Activated CD4-positive, alpha-beta T cell treated with anti-CD3 and anti-CD28 coated beads, Interleukin-2, amount 10 ng/mL, durations not matched to agents 24 days and 14 days (primary cell): ENCODE measurements around the gene CTSK. TPM values are rescaled to one million over a fixed set of nuclear protein-coding genes. Genes with fewer than 3 reads are reported as not detected.
"Not testable (repeated sequence)": the region's sequence is repeated elsewhere in the genome, so short reads cannot be mapped to it uniquely, and the experiment has no call there.

ENCODE experiments used
- DNase-seq: peaks from one replicate; pipeline ENCODE4 v3.0.0; 2022
- H3K27ac Mint-ChIP-seq: one replicate; pipeline ENCODE4 v1.8.0; 2022; ENCODE audit warnings: mild to moderate bottlenecking, mixed read lengths
- H3K27me3 Mint-ChIP-seq: one replicate; pipeline ENCODE4 v1.8.0; 2022; ENCODE audit warnings: mixed read lengths
- H3K36me3 Mint-ChIP-seq: one replicate; pipeline ENCODE4 v1.8.0; 2022; ENCODE audit warnings: low read depth, mild to moderate bottlenecking, mixed read lengths
- H3K4me1 Mint-ChIP-seq: one replicate; pipeline ENCODE4 v1.8.0; 2021; ENCODE audit warnings: mixed read lengths
- H3K4me3 Mint-ChIP-seq: one replicate; pipeline ENCODE4 v1.8.0; 2022; ENCODE audit warnings: mild to moderate bottlenecking, moderate library complexity, mixed read lengths
- H3K9me3 Mint-ChIP-seq: one replicate; pipeline ENCODE4 v1.8.0; 2021; ENCODE audit warnings: mixed read lengths
- intact Hi-C: fragments of 100-400 bp; cut with micrococcal nuclease; formaldehyde crosslinking; loops from one replicate; pipeline ENCODE4 v1.15.1; 2023
- total RNA-seq: library from RNA; stranded (reverse); gene quantifications from 2 replicates; pipeline ENCODE4 v1.2.3, GENCODE V29; 2022

CTSK gene
- total RNA-seq, 1 donor from 2014 or later, result 2.1 TPM

DNA sequence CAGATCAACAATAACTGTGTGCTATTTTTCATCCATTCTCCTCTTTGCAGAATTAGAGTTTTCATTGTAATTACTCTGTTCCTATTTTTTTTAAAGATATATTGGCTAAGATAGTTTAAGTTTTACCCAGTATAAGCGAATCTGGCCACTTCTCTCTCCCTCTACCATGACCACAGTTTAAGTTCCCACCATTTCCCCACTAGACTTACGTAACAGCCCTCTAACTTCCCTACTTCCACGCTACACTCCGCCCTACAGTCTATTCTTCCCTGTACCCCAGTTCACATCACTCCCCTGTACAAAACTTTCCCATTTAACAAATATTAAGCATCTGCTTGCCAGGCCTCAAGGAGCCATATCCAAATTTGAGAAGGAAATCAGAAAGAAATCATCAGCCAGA, 16.5 kb downstream of the CTSK start:
- peaks cover 5% of the 10 kb centered on the region for H3K36me3 Mint-ChIP-seq
- no peaks in the 10 kb centered on the region for H3K9me3 Mint-ChIP-seq
- no peak for DNase-seq
- H3K27ac Mint-ChIP-seq, result no peak overlapping the region
- no peak overlapping the region for H3K4me3 Mint-ChIP-seq
- peaks cover 2% of the 10 kb centered on the region for H3K27me3 Mint-ChIP-seq
- intact Hi-C loops, result no loop called here
- H3K4me1 Mint-ChIP-seq, result peaks cover 2% of the 10 kb centered on the region

- Mint-ChIP-seq H3K9me3 (no peaks in the 10 kb centered on the region), H3K27ac (no peak overlapping the region), H3K4me1 (peaks cover 2% of the 10 kb centered on the region), H3K27me3 (peaks cover 4% of the 10 kb centered on the region), H3K36me3 (no peaks in the 10 kb centered on the region), H3K4me3 (no peak overlapping the region)
- no peak for DNase-seq
- intact Hi-C loops, result no loop called here
Measured at GRCh38 chr1:150789396-150789795, 18.7 kb downstream of the CTSK start.

DNA sequence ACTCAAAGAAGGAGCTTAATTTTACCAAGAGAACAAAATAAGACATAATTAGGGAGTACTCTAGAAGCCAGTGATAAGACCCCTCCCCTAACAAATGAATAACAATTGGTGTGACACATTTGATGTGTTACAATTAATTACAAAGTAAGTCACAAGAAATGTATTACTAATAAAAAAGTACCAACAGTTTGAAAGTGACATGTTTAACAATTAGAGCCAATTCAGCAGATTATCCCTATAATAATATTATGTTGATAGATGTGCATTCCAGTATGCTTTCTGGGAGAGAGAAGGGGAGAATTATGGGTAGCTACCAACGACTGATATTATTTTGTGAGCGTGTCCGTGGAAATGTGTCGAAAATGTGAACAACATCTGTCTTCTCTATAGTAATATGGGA, 19.1 kb downstream of the CTSK start:
- no peak overlapping the region for H3K4me3 Mint-ChIP-seq
- H3K27ac Mint-ChIP-seq, result no peak overlapping the region
- peaks cover 4% of the 10 kb centered on the region for H3K27me3 Mint-ChIP-seq
- DNase-seq, result no peak
- intact Hi-C loops, result no loop called here
- peaks cover 2% of the 10 kb centered on the region for H3K4me1 Mint-ChIP-seq
- no peaks in the 10 kb centered on the region for H3K36me3 Mint-ChIP-seq
- no peaks in the 10 kb centered on the region for H3K9me3 Mint-ChIP-seq

DNA sequence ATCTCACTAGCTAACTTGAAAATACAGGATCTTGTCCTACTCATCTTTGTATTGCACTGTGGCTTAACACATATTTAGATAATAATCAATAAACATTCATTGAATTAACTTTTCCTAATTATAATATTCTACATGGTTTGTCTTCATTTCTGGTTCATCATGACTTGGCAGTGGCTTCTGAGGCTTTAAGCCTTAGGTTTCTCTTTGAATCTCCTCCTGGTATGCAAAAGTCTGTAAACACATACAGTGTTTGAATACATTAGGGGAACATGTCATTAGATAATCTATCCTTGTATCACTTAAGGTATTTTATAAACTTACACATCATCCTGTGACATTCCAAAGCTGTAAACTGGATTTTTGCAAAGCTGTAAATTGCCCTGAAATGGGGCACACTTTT, 20.6 kb downstream of the CTSK start:
- Mint-ChIP-seq H3K4me3 (no peak overlapping the region), H3K36me3 (no peaks in the 10 kb centered on the region), H3K4me1 (peaks cover 2% of the 10 kb centered on the region), H3K9me3 (no peaks in the 10 kb centered on the region), H3K27me3 (peaks cover 4% of the 10 kb centered on the region), H3K27ac (no peak overlapping the region)
- intact Hi-C loops, result no loop called here
- no peak for DNase-seq

DNA sequence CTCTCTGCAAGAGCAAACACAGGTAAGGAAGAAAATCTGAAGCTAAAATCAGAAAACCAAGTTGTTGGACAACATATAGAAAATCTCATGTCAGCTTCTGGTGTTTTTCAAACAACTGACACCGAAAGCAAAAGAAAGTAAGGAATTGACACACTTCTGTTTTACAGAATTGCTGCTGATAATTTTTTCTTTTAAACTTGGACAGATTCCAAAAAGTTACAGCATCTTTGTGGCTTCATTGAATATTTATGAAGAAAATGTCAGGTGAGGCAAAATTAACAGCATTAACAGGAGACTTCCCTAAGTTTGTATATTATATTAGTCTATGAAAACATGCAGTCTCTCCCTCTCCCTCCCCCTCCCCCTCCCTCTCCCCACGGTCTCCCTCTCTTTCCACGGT, 27.6 kb downstream of the CTSK start:
- intact Hi-C loops, result no loop called here
- no peaks in the 10 kb centered on the region for H3K36me3 Mint-ChIP-seq
- DNase-seq, result no peak
- no peak overlapping the region for H3K4me3 Mint-ChIP-seq
- H3K27me3 Mint-ChIP-seq, result no peaks in the 10 kb centered on the region
- no peak overlapping the region for H3K27ac Mint-ChIP-seq
- H3K9me3 Mint-ChIP-seq, result no peaks in the 10 kb centered on the region
- H3K4me1 Mint-ChIP-seq, result peaks cover 10% of the 10 kb centered on the region

- Mint-ChIP-seq H3K9me3 (no peaks in the 10 kb centered on the region), H3K27me3 (no peaks in the 10 kb centered on the region), H3K27ac (no peak overlapping the region), H3K36me3 (no peaks in the 10 kb centered on the region), H3K4me3 (no peak overlapping the region), H3K4me1 (peaks cover 10% of the 10 kb centered on the region)
- no peak for DNase-seq
- intact Hi-C loops, result no loop called here
Measured at GRCh38 chr1:150778409-150778808, 29.7 kb downstream of the CTSK start.

- Mint-ChIP-seq H3K27ac (no peak overlapping the region), H3K36me3 (no peaks in the 10 kb centered on the region), H3K27me3 (no peaks in the 10 kb centered on the region), H3K4me1 (peaks cover 10% of the 10 kb centered on the region), H3K9me3 (no peaks in the 10 kb centered on the region), H3K4me3 (no peak overlapping the region)
- no peak for DNase-seq
- intact Hi-C loops, result no loop called here
Measured at GRCh38 chr1:150777544-150777943, 30.5 kb downstream of the CTSK start.

GRCh38 chr1:150775931-150776505, 32.0 kb downstream of the CTSK start:
- H3K4me3 Mint-ChIP-seq, intact Hi-C loops, H3K9me3 Mint-ChIP-seq, H3K36me3 Mint-ChIP-seq, DNase-seq, H3K27ac Mint-ChIP-seq, H3K27me3 Mint-ChIP-seq: not testable (repeated sequence)
- H3K4me1 Mint-ChIP-seq, result peaks cover 18% of the 10 kb centered on the region

GRCh38 chr1:150775276-150775675, 32.8 kb downstream of the CTSK start:
- Mint-ChIP-seq H3K4me1 (peaks cover 25% of the 10 kb centered on the region), H3K9me3 (no peaks in the 10 kb centered on the region), H3K36me3 (no peaks in the 10 kb centered on the region), H3K4me3 (no peak overlapping the region), H3K27me3 (no peaks in the 10 kb centered on the region), H3K27ac (no peak overlapping the region)
- no peak for DNase-seq
- intact Hi-C loops, result no loop called here

DNA sequence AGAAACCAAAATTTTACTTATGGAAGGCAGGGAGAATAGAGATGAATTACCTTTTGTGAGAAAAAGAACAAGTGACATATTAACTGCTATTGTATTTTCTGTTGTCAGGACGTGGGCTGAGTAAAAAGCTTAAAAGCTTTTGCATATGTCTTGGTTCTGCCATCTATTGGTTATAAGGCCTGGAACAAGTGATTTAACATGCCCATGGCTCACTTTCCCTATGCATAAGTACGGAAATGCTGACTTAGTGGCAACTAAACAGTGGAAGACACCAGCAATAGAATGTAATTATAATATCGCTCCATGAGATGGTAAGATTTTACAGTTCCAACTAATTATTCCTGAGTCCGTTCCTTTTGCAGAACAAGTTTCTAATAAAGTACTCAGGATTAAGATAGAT, 35.7 kb downstream of the CTSK start:
- no peaks in the 10 kb centered on the region for H3K9me3 Mint-ChIP-seq
- no peak overlapping the region for H3K27ac Mint-ChIP-seq
- no peak for DNase-seq
- no peaks in the 10 kb centered on the region for H3K27me3 Mint-ChIP-seq
- intact Hi-C loops, result no loop called here
- H3K36me3 Mint-ChIP-seq, result no peaks in the 10 kb centered on the region
- no peak overlapping the region for H3K4me3 Mint-ChIP-seq
- peaks cover 17% of the 10 kb centered on the region for H3K4me1 Mint-ChIP-seq

DNA sequence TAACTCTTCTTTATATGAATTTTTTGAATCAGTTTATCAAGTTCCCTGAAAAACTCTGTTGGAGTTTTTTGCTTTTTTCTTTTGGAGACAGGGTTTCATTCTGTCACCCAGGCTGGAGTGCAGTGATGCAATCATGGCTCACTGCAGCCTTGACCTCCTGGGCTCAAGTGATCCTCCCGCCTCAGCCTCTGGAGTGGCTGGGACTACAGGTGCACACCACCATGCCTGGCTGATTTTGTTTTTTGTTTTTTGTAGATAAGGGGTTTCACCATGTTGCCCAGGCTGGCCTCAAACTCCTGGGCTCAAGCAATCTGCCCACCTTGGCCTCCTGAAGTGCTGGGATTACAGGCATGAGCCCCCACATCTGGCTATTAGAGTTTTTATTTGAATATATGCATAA, 40.4 kb downstream of the CTSK start:
- Mint-ChIP-seq H3K36me3 (peaks cover 11% of the 10 kb centered on the region), H3K4me1 (peaks cover 36% of the 10 kb centered on the region)
- not testable (repeated sequence) for DNase-seq, H3K4me3 Mint-ChIP-seq, H3K27me3 Mint-ChIP-seq, H3K27ac Mint-ChIP-seq, H3K9me3 Mint-ChIP-seq
- intact Hi-C loops, result loop anchor here (5.0 to 10.0 kb wide), 3 partner anchors 140 to 207 kb away; partner anchors contain the start of genes CERS2 and ENSA

GRCh38 chr1:150765977-150766301, 42.1 kb downstream of the CTSK start:
- peak overlapping the region; percentile 91 for H3K27ac Mint-ChIP-seq
- not testable (repeated sequence) for H3K9me3 Mint-ChIP-seq, DNase-seq, H3K27me3 Mint-ChIP-seq
- intact Hi-C loops, result loop anchor here (1.0 to 10.0 kb wide), 5 partner anchors 69 to 209 kb away; partner anchors contain the start of genes CERS2, ENSA and GOLPH3L
- H3K4me1 Mint-ChIP-seq, result peaks cover 33% of the 10 kb centered on the region
- H3K36me3 Mint-ChIP-seq, result peaks cover 23% of the 10 kb centered on the region
- H3K4me3 Mint-ChIP-seq, result peak overlapping the region; percentile 83

GRCh38 chr1:150765296-150765976, 42.6 kb downstream of the CTSK start, which contains the start of gene CTSS:
Gene CTSS (minus strand): TSS chr1:150765778. CDS start chr1:150764763, 1,015 bp downstream.
- peak; percentile 70 for DNase-seq
- H3K27ac Mint-ChIP-seq, result peak within 1 kb of the TSS; percentile 91
- no peaks in the 10 kb centered on the region for H3K27me3 Mint-ChIP-seq
- intact Hi-C loops, result loop anchor here (1.0 to 10.0 kb wide), 5 partner anchors 69 to 209 kb away; partner anchors contain the start of genes CERS2, ENSA and GOLPH3L
- H3K9me3 Mint-ChIP-seq, result peaks cover 1% of the 10 kb centered on the region
- peaks cover 26% of the 10 kb centered on the region for H3K36me3 Mint-ChIP-seq
- H3K4me3 Mint-ChIP-seq, result peak within 1 kb of the TSS; percentile 83
- H3K4me1 Mint-ChIP-seq, result peaks cover 30% of the 10 kb centered on the region

DNA sequence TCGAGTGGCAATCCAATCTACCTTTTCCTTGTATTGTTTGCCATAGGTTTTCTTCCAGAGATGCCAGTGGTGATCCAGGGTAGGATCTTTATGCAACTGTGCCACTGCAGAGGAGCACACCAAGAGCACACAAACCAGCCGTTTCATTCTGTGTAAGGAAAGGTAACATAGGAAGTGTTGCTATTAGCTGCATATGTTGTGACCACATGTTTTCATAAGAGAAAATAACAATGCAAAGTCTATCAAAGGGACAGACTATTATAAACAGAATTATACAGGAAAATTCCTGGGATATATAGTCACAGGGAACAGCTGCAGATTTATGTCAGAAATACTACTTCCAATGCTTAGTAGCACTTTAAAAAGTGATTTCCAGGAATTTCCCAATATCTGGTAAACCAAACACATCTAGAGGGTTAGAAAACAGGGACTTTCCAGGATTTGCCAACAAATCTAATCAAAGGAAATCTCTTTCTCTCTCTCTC, 43.4 kb downstream of the CTSK start:
- Mint-ChIP-seq H3K9me3 (peaks cover 5% of the 10 kb centered on the region), H3K36me3 (peaks cover 32% of the 10 kb centered on the region), H3K4me3 (peak overlapping the region; percentile 83), H3K27ac (peak overlapping the region; percentile 91), H3K4me1 (peaks cover 32% of the 10 kb centered on the region), H3K27me3 (no peaks in the 10 kb centered on the region)
- intact Hi-C loops, result loop anchor here (1.0 to 10.0 kb wide), 6 partner anchors 12 to 210 kb away; partner anchors contain the start of genes CERS2, ENSA and GOLPH3L
- DNase-seq, result peak; percentile 60
